ENCODE data around the gene CR1.
"Not testable (repeated sequence)": the region's sequence is repeated elsewhere in the genome, so short reads cannot be mapped to it uniquely, and the experiment has no call there.

CR1 gene

GRCh38 chr1:207495801-207496792 lies at the start of gene CR1:
Gene CR1, plus strand, starts transcription at chr1:207496157. Its CDS starts 111 bp downstream, at chr1:207496268.
- peak; percentile 26 for DNase-seq

- DNase-seq: no peak
Observed at GRCh38 chr1:207453710-207454045, 42.3 kb upstream of the CR1 start.

GRCh38 chr1:207454046-207454964 lies 41.7 kb upstream of the CR1 start, which contains the start of gene CR2:
Gene CR2, plus strand, starts transcription at chr1:207454328. Its CDS starts 91 bp downstream, at chr1:207454419.
- peak; percentile 63 for DNase-seq

- DNase-seq: no peak
Observed at GRCh38 chr1:207455183-207455754, 40.7 kb upstream of the CR1 start.

- no peak for DNase-seq
Observed at GRCh38 chr1:207458414-207458813, 37.5 kb upstream of the CR1 start.

- no peak for DNase-seq
Observed at GRCh38 chr1:207459008-207459407, 36.9 kb upstream of the CR1 start.

GRCh38 chr1:207461649-207462048 lies 34.3 kb upstream of the CR1 start:
- no peak for DNase-seq

GRCh38 chr1:207462535-207462934 lies 33.4 kb upstream of the CR1 start:
- DNase-seq: no peak

- no peak for DNase-seq
Observed at GRCh38 chr1:207463021-207463420, 32.9 kb upstream of the CR1 start.

GRCh38 chr1:207463571-207463970 lies 32.4 kb upstream of the CR1 start:
- DNase-seq: no peak

- peak; percentile 12 for DNase-seq
Observed at GRCh38 chr1:207470927-207471326, 25.0 kb upstream of the CR1 start.

GRCh38 chr1:207474210-207474609 lies 21.7 kb upstream of the CR1 start:
- no peak for DNase-seq

GRCh38 chr1:207486198-207486597 lies 9.8 kb upstream of the CR1 start:
- no peak for DNase-seq

GRCh38 chr1:207487636-207488035 lies 8.3 kb upstream of the CR1 start:
- DNase-seq: no peak

- no peak for DNase-seq
Observed at GRCh38 chr1:207493212-207493611, 2.7 kb upstream of the CR1 start.

- no peak for DNase-seq
Observed at GRCh38 chr1:207494171-207494570, 1.8 kb upstream of the CR1 start.

- DNase-seq: not testable (repeated sequence)
Observed at GRCh38 chr1:207495281-207495680, 676 bp upstream of the CR1 start.

GRCh38 chr1:207497941-207498340 lies 2.0 kb downstream of the CR1 start:
- no peak for DNase-seq

GRCh38 chr1:207499573-207499972 lies 3.6 kb downstream of the CR1 start:
- peak; percentile 75 for DNase-seq

GRCh38 chr1:207500306-207500705 lies 4.3 kb downstream of the CR1 start:
- DNase-seq: no peak

GRCh38 chr1:207501071-207501470 lies 5.1 kb downstream of the CR1 start:
- no peak for DNase-seq

GRCh38 chr1:207502726-207503125 lies 6.8 kb downstream of the CR1 start:
- DNase-seq: no peak

GRCh38 chr1:207503950-207504349 lies 8.0 kb downstream of the CR1 start:
- no peak for DNase-seq

Measured in stimulated activated CD4-positive, alpha-beta T cell treated with anti-CD3 and anti-CD28 coated beads, Interleukin-4, amount 100 ng/mL, for 24 hours (primary cell).